HTERT RPE-1 (cell line): ENCODE measurements around the gene MUC5B.
"Not testable (repeated sequence)": the region's sequence is repeated elsewhere in the genome, so short reads cannot be mapped to it uniquely, and the experiment has no call there.

Experiments
- in situ Hi-C: fragments of 300-500 bp; cut with MboI; formaldehyde crosslinking; loops from 4 replicates; pipeline ENCODE4 v1.14.3; 2020; ENCODE audit warnings: low sequenced_read_pairs

The MUC5B gene

DNA sequence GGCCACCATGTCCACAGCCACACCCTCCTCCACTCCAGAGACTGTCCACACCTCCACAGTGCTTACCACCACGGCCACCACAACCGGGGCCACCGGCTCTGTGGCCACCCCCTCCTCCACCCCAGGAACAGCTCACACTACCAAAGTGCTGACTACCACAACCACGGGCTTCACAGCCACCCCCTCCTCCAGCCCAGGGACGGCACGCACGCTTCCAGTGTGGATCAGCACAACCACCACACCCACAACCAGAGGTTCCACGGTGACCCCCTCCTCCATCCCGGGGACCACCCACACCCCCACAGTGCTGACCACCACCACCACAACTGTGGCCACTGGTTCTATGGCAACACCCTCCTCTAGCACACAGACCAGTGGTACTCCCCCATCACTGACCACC, 21.7 kb downstream of the MUC5B start:
- in situ Hi-C loops = not testable (repeated sequence)

DNA sequence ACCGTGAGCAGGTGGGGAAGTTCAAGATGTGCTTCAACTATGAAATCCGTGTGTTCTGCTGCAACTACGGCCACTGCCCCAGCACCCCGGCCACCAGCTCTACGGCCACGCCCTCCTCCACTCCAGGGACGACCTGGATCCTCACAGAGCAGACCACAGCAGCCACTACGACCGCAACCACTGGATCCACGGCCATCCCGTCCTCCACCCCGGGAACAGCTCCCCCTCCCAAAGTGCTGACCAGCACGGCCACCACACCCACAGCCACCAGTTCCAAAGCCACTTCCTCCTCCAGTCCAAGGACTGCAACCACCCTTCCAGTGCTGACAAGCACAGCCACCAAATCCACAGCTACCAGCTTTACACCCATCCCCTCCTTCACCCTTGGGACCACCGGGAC, 22.9 kb downstream of the MUC5B start:
- in situ Hi-C loops = not testable (repeated sequence)

DNA sequence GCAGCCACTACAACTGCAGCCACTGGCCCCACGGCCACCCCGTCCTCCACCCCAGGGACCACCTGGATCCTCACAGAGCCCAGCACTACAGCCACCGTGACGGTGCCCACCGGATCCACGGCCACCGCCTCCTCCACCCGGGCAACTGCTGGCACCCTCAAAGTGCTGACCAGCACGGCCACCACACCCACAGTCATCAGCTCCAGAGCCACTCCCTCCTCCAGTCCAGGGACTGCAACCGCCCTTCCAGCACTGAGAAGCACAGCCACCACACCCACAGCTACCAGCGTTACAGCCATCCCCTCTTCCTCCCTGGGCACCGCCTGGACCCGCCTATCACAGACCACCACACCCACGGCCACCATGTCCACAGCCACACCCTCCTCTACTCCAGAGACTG, 23.4 kb downstream of the MUC5B start:
- in situ Hi-C loops = not testable (repeated sequence)

DNA sequence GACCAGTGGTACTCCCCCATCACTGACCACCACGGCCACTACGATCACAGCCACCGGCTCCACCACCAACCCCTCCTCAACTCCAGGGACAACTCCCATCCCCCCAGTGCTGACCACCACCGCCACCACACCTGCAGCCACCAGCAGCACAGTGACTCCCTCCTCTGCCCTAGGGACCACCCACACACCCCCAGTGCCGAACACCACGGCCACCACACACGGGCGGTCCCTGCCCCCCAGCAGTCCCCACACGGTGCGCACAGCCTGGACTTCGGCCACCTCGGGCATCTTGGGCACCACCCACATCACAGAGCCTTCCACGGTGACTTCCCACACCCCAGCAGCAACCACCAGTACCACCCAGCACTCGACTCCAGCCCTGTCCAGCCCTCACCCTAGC, 24.2 kb downstream of the MUC5B start:
- in situ Hi-C loops = not testable (repeated sequence)

DNA sequence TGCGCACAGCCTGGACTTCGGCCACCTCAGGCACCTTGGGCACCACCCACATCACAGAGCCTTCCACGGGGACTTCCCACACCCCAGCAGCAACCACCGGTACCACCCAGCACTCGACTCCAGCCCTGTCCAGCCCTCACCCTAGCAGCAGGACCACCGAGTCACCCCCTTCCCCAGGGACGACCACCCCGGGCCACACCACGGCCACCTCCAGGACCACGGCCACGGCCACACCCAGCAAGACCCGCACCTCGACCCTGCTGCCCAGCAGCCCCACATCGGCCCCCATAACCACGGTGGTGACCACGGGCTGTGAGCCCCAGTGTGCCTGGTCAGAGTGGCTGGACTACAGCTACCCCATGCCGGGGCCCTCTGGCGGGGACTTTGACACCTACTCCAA, 26.1 kb downstream of the MUC5B start:
- in situ Hi-C loops = not testable (repeated sequence)

DNA sequence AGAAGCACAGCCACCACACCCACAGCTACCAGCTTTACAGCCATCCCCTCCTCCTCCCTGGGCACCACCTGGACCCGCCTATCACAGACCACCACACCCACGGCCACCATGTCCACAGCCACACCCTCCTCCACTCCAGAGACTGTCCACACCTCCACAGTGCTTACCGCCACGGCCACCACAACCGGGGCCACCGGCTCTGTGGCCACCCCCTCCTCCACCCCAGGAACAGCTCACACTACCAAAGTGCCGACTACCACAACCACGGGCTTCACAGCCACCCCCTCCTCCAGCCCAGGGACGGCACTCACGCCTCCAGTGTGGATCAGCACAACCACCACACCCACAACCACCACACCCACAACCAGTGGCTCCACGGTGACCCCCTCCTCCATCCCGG, 27.5 kb downstream of the MUC5B start:
- in situ Hi-C loops = not testable (repeated sequence)

DNA sequence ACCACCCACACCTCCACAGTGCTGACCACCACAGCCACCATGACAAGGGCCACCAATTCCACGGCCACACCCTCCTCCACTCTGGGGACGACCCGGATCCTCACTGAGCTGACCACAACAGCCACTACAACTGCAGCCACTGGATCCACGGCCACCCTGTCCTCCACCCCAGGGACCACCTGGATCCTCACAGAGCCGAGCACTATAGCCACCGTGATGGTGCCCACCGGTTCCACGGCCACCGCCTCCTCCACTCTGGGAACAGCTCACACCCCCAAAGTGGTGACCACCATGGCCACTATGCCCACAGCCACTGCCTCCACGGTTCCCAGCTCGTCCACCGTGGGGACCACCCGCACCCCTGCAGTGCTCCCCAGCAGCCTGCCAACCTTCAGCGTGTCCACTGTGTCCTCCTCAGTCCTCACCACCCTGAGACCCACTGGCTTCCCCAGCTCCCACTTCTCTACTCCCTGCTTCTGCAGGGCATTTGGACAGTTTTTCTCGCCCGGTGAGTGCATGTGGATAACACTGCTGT, 28.4 kb downstream of the MUC5B start:
- in situ Hi-C loops = no loop called here

DNA sequence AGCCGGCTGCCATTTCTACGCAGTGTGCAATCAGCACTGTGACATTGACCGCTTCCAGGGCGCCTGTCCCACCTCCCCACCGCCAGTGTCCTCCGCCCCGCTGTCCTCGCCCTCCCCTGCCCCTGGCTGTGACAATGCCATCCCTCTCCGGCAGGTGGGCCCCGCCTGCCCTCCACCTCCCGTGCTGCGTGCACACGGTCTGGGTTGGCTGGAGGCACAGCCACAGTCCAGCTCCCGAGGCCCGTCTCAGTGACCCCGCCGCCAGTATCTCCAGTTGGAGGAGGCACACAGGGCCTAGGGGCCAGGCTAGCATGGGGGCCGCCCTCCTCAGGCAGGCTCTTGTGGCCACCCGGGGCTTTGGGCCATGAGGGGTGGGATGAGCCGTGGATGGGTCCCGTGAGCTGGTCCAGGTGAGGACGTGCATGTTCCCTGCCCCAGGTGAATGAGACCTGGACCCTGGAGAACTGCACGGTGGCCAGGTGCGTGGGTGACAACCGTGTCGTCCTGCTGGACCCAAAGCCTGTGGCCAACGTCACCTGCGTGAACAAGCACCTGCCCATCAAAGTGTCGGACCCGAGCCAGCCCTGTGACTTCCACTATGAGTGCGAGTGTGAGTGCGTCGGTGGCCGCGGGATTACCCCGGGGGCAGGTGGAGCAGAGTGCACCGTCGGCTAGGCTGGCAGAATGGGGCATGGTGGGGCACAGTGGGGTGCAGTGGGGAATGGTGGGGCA, 29.7 kb downstream of the MUC5B start:
- in situ Hi-C loops = no loop called here

DNA sequence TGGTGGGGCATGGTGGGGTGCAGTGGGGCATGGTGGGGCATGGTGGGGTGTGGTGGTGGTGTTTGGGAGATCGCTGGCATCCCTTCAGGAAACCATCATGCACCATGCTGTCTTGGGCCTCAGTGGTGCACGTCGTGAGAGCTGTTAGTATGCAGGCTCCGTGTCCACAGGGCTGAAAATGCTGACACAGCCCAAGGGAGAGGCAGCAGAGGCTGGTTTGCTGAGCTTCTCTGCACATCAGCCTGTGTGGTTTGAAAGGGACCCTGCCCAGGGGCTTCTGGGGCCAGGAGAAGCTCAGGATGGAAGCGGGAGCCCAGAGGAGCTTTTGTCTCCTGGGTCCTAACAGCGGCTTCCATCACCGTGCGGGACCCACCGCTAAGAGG, 30.2 kb downstream of the MUC5B start:
- in situ Hi-C loops = no loop called here

DNA sequence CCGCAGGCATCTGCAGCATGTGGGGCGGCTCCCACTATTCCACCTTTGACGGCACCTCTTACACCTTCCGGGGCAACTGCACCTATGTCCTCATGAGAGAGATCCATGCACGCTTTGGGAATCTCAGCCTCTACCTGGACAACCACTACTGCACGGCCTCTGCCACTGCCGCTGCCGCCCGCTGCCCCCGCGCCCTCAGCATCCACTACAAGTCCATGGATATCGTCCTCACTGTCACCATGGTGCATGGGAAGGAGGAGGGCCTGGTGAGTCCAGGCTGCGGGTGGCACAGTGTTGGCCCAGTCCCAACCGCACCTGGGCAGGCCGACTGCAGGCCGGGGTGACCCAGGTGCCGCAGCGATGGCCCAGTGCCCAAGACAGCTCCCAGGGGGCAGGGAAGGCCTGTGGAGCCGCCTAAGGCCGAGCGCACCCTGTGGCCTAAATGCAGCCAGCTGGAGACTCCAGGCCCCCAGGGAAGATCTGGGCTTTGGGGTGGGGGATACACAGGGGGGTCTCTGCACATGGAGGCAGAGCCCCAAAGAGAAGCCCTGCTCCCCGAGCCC, 31.3 kb downstream of the MUC5B start:
- in situ Hi-C loops = no loop called here

DNA sequence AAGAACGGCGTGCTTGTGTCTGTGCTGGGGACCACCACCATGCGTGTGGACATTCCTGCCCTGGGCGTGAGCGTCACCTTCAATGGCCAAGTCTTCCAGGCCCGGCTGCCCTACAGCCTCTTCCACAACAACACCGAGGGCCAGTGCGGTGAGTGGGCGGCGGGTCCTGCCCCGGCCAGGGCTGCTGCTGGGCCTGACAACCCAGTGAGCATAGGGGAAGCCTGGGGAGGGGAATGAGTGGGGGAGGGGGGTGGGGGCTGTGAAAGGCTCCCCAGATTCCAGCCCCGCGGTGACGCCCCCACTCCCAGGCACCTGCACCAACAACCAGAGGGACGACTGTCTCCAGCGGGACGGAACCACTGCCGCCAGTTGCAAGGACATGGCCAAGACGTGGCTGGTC, 31.9 kb downstream of the MUC5B start:
- in situ Hi-C loops = no loop called here

DNA sequence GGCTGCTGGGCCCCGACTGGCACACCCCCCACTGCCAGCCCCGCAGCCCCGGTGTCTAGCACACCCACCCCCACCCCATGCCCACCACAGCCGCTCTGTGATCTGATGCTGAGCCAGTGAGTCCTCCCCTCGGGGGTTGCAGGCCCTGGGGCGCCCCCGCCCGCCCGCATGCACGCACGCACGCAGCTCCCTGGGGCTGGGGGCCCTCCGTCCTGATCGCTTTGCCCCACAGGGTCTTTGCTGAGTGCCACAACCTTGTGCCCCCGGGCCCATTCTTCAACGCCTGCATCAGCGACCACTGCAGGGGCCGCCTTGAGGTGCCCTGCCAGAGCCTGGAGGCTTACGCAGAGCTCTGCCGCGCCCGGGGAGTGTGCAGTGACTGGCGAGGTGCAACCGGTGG, 32.3 kb downstream of the MUC5B start:
- in situ Hi-C loops = no loop called here

DNA sequence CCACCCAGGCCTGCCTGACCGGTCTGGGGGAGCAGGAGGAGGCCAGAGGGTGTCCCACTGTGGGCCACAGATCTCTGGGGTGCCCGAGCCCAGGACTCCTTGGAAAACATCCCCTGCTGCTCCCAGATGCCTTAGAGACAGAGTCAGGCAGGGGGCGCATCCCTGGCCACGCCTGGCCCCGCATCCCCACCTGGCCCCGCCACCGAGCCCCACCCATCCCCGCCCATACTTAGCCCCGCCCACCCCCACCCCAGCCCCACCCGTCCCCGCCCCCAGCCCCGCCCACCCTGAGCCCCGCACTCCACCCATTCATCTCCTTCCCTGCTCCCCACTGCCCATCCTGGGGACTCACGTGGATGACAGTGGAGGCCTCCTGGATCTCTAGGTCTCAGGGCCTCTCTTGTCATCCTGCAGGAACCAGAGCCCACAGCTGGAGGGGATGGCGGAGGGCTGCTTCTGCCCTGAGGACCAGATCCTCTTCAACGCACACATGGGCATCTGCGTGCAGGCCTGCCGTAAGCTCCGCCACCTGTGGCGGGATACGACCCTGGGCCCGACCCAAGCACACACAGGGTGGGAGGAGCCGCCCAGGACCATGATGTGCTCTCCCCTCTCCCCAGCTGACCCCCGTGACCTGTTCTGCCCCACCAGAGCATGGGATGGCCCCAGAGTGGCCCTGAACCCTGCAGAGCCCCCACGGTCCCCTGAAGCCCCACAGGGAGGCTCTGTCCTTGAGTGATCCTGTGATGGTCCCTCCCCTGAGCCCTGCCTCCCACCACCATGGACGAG, 33.6 kb downstream of the MUC5B start:
- in situ Hi-C loops = no loop called here

DNA sequence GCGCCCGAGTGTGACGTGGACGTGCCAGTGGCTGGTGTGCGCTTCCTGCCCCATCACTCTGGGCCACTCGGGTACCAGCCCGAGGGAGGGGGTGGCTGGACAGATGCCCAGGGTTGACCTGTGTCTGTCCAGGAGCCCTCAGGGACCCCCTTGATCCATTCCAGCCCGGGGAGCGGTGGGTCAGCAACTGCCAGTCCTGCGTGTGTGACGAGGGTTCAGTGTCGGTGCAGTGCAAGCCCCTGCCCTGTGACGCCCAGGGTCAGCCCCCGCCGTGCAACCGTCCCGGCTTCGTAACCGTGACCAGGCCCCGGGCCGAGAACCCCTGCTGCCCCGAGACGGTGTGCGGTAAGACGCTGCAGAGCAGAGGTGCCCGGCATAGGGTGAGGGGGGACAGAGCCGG, 34.5 kb downstream of the MUC5B start:
- in situ Hi-C loops = no loop called here

DNA sequence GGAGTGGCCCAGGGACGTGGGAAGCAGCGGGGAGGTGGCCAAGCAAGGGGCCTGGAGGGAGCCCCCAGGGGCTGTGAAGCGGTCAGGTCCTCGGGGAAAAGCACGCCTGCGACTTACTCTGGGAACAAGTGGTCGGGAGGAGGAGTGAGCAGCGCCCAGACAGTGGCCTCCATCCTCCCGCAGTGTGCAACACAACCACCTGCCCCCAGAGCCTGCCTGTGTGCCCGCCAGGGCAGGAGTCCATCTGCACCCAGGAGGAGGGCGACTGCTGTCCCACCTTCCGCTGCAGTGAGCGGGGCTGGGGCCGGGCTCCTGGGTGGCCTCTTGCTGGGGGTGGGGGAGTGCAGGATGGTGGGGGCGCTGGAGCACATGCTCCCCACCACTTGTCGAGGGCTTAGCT, 35.0 kb downstream of the MUC5B start:
- in situ Hi-C loops = no loop called here

DNA sequence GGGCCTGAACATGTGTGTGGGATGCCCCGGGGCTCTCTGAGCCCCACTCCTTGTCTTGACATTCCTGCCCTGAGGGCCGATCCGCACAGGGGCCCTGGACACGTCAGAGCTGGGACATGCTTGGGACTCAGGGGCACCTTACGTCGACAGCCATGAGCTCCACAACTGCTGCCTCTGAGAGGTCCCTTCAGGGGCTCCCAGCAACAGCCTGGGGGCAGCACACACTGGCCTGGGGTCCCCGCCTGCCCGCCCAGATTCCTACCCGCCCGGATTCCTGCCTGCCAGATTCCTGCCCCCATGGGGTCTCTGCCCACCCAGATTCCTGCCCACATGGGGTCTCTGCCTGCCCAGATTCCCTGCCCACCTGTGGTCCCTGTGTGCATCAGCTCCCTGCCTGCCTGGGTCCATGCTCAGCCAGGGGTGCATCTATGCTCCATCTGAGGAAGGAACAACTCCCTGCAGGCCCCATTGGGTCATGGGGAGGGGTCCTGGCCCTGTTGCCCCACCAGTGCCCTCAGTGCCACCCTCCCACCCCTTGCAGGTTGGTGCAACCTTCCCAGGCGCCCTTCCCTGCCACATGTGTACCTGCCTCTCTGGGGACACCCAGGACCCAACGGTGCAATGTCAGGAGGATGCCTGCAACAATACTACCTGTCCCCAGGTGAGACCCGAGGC, 35.7 kb downstream of the MUC5B start:
- in situ Hi-C loops = no loop called here

DNA sequence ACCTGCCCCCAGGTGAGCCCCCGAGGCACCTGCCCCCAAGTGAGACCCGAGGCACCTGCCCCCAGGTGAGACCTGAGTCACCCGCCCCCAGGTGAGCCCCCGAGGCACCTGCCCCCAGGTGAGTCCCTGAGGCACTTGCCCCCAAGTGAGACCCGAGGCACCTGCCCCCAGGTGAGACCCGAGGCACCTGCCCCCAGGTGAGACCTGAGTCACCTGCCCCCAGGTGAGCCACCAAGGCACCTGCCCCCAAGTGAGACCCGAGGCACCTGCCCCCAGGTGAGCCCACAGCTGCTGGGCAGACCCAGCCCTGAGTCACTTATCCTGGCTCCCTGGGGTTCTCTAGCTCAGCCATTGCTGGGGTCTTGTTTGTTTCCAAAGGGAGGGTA, 36.2 kb downstream of the MUC5B start:
- in situ Hi-C loops = no loop called here

DNA sequence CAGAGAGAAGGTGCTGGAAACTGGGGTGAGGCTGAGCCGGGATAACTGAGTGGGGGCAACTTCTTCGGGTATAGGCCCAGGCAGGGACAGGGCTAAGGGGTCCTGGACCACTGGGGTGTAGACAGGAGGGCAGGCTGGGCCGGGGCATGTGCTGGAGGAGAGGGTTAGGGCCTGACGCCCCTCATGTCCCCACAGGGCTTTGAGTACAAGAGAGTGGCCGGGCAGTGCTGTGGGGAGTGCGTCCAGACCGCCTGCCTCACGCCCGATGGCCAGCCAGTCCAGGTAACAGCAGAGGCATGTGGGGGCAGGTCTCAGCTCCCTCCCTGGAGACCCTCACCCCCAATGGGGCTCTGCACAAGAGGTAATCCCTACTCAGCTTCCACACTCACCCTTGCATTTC, 36.7 kb downstream of the MUC5B start:
- in situ Hi-C loops = no loop called here

DNA sequence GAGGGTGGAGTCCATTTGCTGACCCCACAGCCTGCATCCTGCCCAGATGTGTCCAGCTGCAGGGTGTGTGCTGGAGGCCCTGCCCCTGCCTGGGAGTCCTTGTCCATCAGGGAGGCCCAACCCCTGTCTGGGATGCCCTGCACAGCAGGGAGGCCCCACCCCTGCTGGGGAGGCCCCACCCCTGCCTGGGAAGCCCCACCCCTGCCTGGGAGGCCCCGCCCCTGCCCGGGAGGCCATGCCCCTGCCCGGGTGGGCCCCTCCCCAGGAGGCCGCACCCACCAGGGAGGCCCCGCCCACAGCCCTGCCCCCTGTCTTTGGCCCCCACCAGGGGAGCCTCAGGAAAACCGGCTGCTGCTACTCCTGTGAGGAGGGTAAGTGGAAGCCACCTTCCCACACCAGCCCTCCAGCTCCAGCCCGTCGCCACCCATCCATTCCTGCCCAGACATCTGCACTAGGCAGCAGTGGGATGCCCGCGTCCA, 37.2 kb downstream of the MUC5B start:
- in situ Hi-C loops = no loop called here

DNA sequence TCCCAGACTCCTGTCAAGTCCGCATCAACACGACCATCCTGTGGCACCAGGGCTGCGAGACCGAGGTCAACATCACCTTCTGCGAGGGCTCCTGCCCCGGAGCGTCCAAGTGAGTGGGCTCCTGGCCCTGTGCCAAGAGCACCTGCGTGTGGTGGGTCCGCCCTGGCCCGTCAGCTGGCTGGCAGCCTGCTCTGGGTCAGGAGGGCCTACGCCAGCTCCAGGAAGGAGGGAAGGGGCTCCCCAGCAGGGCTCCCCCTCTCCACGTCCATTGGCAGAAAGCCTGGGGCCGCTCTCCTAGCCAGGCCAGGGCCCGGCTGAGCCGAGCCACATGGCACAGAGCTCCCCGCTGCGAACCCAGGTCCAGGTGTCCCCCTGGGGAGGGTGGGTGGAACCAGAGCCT, 37.8 kb downstream of the MUC5B start:
- in situ Hi-C loops = no loop called here
